Fibroblast of the conjunctiva (primary cell): ENCODE data around the gene CCDC187.
A peak's percentile ranks its signal among the peaks of the same experiment; 100 is the strongest.

Experiments
- DNase-seq: peaks from one replicate; pipeline ENCODE4 v3.0.0-alpha.2; 2010; ENCODE audit warnings: low read depth

The CCDC187 gene

DNA sequence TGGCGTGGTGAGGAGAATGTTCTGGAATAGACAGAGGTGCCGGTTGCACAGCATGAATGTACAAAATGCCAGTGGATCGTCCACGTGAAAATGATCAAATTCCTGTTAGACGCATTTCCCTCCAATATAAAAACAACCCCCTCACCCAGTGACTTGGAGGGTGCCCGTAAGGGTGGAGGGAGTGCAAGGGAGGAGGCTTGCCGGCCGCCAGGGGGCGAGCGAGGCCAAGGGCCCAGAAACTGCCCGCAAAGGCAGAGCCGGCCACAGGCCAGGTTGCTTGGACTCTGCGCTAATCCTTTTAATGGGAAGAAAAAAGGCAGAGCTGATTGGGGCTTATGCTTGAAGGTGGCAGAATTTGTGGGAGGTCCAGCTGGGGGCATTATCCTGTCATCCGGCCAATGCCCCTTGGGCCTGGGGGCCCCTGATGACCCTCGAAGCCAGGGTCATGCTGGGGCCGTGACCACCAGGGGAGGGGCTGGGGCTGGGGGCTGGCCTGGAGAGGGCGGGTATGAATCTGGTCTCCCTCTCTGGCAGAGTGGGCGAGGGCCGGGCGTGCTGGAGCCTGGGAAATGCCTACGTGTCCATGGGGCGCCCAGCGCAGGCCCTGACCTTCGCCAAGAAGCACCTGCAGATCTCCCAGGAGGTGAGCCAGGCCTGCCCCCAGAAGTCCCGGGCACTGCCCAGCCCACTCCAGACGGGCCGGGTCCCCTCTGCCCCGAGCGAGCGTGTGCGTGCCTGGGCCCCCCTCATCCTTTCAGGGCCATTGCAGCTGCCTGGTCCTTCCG, 35.5 kb upstream of the CCDC187 start:
- no peak for DNase-seq

- DNase-seq: no peak
Observed at GRCh38 chr9:136338511-136338910, 34.6 kb upstream of the CCDC187 start.

DNA sequence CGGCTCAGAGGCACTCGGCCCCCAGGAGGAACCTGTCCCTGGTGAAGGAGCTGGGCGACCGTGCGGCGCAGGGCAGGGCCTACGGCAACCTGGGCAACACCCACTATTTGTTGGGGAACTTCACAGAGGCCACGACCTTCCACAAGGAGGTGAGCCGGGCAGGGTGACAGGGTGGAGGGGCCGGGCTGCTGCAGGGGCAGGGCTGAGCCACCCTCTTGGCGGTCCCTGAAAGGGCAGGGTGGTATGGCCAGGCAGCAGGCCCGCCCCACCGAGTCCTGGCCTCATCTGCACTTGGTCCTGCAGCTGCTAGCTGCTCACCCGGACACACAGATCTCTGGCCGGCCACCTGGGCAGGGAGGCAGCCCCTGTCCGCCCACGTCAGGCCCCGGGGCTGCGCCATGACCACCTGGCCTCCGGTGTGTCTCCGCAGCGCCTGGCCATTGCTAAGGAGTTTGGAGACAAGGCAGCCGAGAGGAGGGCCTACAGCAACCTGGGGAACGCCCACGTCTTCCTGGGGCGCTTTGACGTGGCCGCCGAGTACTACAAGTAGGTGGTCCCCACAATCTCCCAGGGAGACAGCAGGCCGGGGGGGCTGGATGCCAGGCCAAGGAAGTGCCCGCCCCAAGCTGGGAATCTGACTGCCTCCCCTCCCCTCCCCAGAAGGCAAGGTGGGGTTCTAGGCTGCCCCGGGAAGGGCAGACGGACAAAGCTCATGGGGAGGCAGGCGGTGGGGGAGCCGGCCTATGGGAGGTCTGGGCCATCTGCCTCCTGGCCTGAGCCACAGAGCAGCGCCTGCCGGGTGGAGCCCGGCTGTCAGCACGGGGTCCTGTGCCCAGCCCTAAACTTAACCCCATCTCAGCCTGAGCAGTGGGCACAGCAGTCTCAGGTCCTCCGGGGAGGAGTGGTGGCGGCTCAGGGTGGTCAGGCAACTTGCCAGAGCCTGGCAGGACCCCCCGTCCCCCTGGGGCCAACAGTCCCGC, 33.8 kb upstream of the CCDC187 start:
- DNase-seq: no peak

DNA sequence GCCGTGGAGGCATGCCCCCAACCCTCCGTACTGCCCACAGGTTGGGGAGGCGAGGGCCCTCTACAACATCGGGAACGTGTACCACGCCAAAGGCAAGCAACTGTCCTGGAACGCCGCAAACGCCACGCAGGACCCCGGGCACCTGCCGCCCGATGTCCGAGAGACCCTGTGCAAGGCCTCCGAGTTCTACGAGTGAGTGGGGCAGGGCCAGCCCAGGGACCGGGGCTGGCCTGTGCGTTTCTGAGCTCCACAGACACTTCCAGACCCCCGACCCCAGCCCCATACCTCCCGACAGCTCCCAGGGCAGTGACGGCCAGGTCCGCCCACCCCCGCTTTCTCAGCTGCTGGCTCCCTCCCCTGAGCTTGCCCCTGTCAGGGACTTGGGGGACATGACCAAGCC, 33.0 kb upstream of the CCDC187 start:
- no peak for DNase-seq

- no peak for DNase-seq
Observed at GRCh38 chr9:136336156-136336870, 32.4 kb upstream of the CCDC187 start.

- DNase-seq: no peak
Observed at GRCh38 chr9:136335296-136336155, 31.6 kb upstream of the CCDC187 start.

- DNase-seq: no peak
Observed at GRCh38 chr9:136334541-136334940, 30.6 kb upstream of the CCDC187 start.

DNA sequence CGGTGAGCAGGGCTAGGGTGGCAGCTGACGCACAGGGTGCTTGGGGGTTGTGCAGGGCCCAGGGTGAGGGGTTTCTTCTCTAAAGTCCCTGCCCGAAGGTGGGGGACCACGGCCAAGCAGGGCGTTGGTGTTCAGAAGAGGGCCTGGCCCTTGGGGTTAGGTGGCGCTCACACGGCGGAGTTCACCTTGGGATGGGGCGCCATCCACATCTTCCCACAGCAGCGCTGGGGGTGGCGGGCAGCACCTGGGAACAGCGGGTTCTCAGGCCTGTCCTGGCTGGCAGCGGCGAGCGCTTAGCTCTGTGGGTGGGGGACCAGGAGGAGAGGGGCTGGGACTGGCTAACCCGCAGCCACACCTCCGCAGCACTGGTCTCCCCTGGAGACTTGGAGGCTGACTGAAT, 29.6 kb upstream of the CCDC187 start:
- no peak for DNase-seq

- no peak for DNase-seq
Observed at GRCh38 chr9:136333045-136333444, 29.2 kb upstream of the CCDC187 start.

GRCh38 chr9:136332482-136332983, 28.6 kb upstream of the CCDC187 start:
- DNase-seq: no peak

DNA sequence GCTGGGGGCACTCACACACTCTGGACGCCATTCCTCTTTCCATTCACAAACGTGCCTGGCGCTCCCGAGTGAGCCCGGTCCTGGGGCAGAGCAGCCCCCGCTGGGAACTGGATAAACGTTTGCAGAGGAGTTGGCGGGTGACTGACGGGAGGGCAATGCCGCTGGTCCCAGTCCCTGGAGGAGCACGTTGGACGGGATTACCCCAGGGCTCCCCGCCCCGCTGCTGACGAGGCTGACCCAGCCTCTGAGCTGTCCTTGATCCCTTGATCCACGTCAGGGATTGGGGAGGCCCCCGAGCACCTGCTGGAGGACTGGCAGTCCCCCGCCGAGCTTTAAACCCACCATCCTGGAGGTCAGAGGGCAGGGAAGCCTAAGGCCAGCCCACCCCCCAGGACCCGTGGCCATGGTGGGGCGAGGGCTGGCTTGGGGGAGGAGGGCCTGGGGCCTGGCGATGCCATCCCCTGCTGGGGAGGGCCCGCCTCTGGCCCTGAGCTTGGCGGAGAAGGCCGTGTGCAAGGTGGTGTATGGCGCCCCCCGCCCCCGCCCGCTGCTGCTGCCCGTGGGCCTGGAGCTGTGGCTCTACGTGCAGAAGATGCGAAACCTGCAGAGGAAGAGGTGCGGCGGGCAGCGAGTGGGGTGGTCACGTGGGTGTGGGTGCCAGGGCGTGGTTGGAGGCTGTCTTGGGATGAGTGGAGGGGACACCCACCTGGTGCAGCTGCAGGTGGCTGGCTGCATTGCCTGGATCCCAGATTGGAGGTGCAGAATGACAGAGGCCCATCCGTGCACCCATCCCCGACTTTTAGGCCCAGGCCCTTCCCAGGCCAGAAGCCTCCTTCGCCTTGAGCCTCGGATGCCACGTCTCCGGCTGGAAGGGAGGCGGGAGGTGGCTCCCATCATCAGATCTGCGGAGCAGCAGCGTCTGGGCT, 27.9 kb upstream of the CCDC187 start:
- no peak for DNase-seq

DNA sequence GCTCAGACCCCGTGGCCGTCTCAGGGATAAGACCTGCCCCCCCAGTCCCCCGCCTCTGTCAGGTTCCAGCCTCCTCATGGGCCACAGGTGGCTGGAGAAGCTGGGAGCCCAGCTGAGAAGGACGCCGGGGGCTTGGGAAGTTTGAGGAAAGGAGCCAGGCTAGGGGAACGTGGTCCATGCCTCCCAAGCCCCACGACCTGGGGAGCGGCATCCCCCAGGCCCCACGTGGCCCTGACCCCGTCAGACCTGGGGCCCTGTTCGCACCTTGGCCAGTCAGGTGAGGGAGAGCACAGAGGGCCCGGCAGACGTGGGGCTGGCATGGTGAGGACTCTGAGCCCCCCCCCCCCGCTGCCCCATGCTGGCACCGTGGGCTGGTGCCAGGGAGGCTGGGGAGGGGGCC, 27.1 kb upstream of the CCDC187 start:
- no peak for DNase-seq

DNA sequence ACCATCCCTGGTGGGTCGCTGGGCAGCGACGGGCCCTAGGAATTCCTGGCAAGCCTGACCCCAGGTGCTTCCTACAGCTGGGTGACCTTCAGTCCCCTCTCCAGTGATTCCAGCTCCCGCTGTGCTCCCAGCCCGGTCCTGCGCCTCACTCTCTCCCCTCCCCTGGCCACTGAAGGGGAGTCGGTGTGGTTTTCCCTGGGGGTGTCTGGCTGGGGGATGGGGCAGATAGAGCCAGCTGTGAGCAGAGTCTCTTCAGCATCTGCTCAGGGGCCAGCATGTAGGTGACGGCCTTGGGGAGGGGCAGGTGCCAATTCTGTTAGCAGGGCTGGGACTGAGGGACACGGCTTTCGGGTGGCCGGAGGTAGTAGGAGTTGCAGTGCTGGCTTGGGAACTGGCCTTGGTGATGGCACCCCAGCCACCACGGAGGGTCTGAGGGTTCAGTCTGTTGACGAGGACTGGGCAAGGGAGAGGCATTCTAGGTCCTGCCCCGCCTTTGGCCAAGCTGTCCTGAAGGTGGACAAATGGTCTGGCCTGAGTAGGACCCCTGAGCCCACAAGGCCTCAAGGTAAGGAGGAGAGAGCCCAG, 26.6 kb upstream of the CCDC187 start:
- DNase-seq: no peak

GRCh38 chr9:136329636-136330405, 25.9 kb upstream of the CCDC187 start:
- no peak for DNase-seq

DNA sequence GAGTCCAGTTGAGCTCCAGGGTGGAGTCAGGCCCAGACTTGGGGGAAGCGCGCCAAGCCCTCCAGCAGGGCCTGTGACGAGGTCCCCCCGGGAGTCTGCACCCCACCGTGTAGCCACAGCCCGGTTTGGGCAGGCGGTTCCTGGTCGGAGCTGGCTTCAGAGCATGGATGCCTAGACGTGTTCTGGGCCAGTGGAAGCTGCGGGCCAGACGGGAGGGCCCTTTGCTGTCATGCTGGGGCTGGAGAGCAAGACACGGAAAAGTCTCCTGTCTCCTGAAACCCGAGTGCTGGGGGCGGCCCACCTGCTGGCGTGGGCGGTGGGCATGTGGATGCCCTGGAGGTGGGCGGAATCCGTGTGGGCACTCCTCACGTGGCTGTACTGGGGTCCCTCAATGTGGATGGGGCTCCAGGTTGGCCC, 25.3 kb upstream of the CCDC187 start:
- no peak for DNase-seq

DNA sequence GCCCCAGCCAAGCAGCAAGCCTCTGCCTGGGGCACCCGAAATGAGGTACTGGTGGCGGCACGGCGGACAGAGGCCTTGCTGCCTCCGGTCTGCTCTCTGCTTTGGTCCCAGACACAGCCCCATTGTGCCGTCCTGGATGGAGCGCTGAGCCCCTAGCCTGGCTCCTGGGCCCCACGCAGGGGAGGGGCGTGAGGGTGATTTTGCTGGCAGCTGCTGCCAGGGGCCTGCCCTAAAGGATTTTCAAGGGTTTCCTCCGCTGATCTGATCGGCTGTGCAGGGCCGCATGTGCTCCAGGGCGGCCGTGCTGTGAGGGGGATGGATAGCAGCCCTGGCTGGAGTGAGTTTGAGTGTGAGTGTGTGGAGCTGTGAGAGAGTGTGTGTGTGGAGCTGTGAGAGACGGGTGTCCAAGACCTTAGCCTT, 24.7 kb upstream of the CCDC187 start:
- DNase-seq: peak; percentile 45

- no peak for DNase-seq
Observed at GRCh38 chr9:136328011-136328621, 24.2 kb upstream of the CCDC187 start.

GRCh38 chr9:136327304-136327974, 23.5 kb upstream of the CCDC187 start, which contains the start of gene GPSM1:
GPSM1 (plus strand) TSS chr9:136327539; CDS start chr9:136327696, 157 bp downstream.
- no peak for DNase-seq
